Pancreas (tissue), 10 donors: ENCODE data around the gene CENPF. TPM values are rescaled to one million over a fixed set of nuclear protein-coding genes. Genes with fewer than 3 reads are reported as not detected.

Source experiments
- ATAC-seq, 4 donors: fragments of 200-7000 bp; cut with Tn5 transposase; one replicate each; pipeline versions ENCODE4 v1.8.0 to v1.9.1; 2020; ENCODE audit warnings: mild to moderate bottlenecking in 4 of 4, moderate library complexity in 4 of 4
- DNase-seq, 6 donors: peaks; one replicate each; pipeline ENCODE4 v3.0.0-alpha.2; 2020
- FAIRE-seq: peaks from 2 replicates; lab custom pipeline; 2012; peaks lifted over from hg19 to GRCh38; lab: Jason Lieb, UNC
- H3K27ac ChIP-seq, 4 donors: fragments of 200-600 bp; sonication (generic); 1 replicate in 3 of 4; 2 replicates in 1 of 4; pipeline versions ENCODE4 v1.5.0 to v1.8.0; 2020
- H3K27me3 ChIP-seq, 4 donors: fragments of 200-600 bp; one replicate each; pipeline ENCODE4 v1.8.0; 2021
- H3K36me3 ChIP-seq, 3 donors: fragments of 200-600 bp; sonication (generic) in 1 of 3; one replicate each; pipeline versions ENCODE4 v1.5.0 to v1.8.0; 2020 to 2021
- H3K4me1 ChIP-seq, 3 donors: fragments of 200-600 bp; one replicate each; pipeline ENCODE4 v1.8.0; 2021
- H3K4me3 ChIP-seq, 4 donors: fragments of 200-600 bp; sonication (generic) in 2 of 4; one replicate each; pipeline versions ENCODE4 v1.5.0 to v1.8.0; 2020 to 2021
- H3K9me3 ChIP-seq, 4 donors: fragments of 200-600 bp; one replicate each; pipeline ENCODE4 v1.8.0; 2021
- CTCF ChIP-seq, 4 donors: fragments of 200-600 bp; sonication (generic) in 3 of 4; IDR thresholded peaks; one replicate each; pipeline versions ENCODE4 v1.5.0 to v1.8.0; 2021; ENCODE audit warnings: antibody characterized with exemption in 4 of 4
- WGBS, 2 donors: extraction: QIAGEN DNeasy Blood & Tissue Kit; methylation state at CpG; one replicate each; pipeline ENCODE4 v1.1.7; 2013; 5-methylcytosine and 5-hydroxymethylcytosine counted together
- intact Hi-C, 3 donors: fragments of 100-400 bp; cut with DNase I; formaldehyde crosslinking; loops; one replicate each; pipeline versions ENCODE4 v1.11.1 to v1.14.2; 2022
- polyA plus RNA-seq, 2 donors: library from polyadenylated mRNA; stranded (reverse); fragments of 200-250 nt; gene quantifications; one replicate each; pipeline ENCODE4 v1.2.3, GENCODE V29; 2013
- total RNA-seq, 6 donors: library from RNA; stranded (reverse); fragmentation: NEBNext Ultra II Directional in 4 of 6; extraction: Animal tissue kit (Norgen Biotek cat#: 25700) in 4 of 6; gene quantifications; one replicate each; pipeline versions ENCODE4 v1.2.1 to v1.2.4, GENCODE V29; 2021 to 2023
- donor health status: healthy with polysubstance abuse.
- donor health status: DM: no; HTN: no; CAD: no; lungs with moderate emphysema.
- donor health status: DM: no; HTN: no; CAD: no.
- donor health status: control.
- donor health status: control.
- donor health status: Bipolar disorder and iron deficiency.
- donor health status: DM: yes; HTN: yes; CAD: no.
- donor health status: DM: no; HTN: no; CAD: no.
- donor health status: DM: no; HTN: no; CAD: no.
- donor health status: DM: yes; HTN: yes; CAD: no.

CENPF gene, protein sequence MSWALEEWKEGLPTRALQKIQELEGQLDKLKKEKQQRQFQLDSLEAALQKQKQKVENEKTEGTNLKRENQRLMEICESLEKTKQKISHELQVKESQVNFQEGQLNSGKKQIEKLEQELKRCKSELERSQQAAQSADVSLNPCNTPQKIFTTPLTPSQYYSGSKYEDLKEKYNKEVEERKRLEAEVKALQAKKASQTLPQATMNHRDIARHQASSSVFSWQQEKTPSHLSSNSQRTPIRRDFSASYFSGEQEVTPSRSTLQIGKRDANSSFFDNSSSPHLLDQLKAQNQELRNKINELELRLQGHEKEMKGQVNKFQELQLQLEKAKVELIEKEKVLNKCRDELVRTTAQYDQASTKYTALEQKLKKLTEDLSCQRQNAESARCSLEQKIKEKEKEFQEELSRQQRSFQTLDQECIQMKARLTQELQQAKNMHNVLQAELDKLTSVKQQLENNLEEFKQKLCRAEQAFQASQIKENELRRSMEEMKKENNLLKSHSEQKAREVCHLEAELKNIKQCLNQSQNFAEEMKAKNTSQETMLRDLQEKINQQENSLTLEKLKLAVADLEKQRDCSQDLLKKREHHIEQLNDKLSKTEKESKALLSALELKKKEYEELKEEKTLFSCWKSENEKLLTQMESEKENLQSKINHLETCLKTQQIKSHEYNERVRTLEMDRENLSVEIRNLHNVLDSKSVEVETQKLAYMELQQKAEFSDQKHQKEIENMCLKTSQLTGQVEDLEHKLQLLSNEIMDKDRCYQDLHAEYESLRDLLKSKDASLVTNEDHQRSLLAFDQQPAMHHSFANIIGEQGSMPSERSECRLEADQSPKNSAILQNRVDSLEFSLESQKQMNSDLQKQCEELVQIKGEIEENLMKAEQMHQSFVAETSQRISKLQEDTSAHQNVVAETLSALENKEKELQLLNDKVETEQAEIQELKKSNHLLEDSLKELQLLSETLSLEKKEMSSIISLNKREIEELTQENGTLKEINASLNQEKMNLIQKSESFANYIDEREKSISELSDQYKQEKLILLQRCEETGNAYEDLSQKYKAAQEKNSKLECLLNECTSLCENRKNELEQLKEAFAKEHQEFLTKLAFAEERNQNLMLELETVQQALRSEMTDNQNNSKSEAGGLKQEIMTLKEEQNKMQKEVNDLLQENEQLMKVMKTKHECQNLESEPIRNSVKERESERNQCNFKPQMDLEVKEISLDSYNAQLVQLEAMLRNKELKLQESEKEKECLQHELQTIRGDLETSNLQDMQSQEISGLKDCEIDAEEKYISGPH (N-terminal part only)
- 1 to 10 TPM in 2 of 6 donors, under 1 TPM in 4; 0.09 to 2.0 (median 0.65) TPM for total RNA-seq
- under 1 TPM; 0.05 to 0.15 TPM for polyA plus RNA-seq

- DNase-seq = peak; percentile 91 to 97 (median 92)
- FAIRE-seq = peak; percentile 81
- H3K27ac ChIP-seq = no peak within 1 kb of the TSS
- TF ChIP-seq CTCF (IDR thresholded peaks at IDR 0.05) = peak in 1 of 4 donors; percentile 21
- peak; percentile 100 for ATAC-seq
- H3K4me3 ChIP-seq = peak within 1 kb of the TSS; percentile 55 to 74 (median 66)
- H3K36me3 ChIP-seq = no peaks in the 10 kb centered on the region
- intact Hi-C loops = no loop called here
- no peaks in the 10 kb centered on the region for H3K9me3 ChIP-seq
- no peaks in the 10 kb centered on the region for H3K4me1 ChIP-seq
- WGBS, 2 donors = 0% methylated on average over 60 to 65 of the region's 65 CpGs
- H3K27me3 ChIP-seq = no peaks in the 10 kb centered on the region
These were observed at the start of gene CENPF for GRCh38 chr1:214602764-214603657. Gene CENPF, plus strand, starts transcription at chr1:214603195. Its CDS starts 10,560 bp downstream, at chr1:214613755.

- Histone ChIP-seq H3K36me3 (no peaks in the 10 kb centered on the region), H3K27ac (no peak overlapping the region), H3K4me3 (no peak overlapping the region), H3K4me1 (no peaks in the 10 kb centered on the region), H3K9me3 (no peaks in the 10 kb centered on the region), H3K27me3 (no peaks in the 10 kb centered on the region)
- TF ChIP-seq CTCF (IDR thresholded peaks at IDR 0.05) = no peak
- intact Hi-C loops = no loop called here
- 63 to 66% methylated on average over 8 of the region's 8 CpGs for WGBS, 2 donors
- FAIRE-seq = no peak
- no peak for DNase-seq
- ATAC-seq = no peak
These were observed 44.9 kb upstream of the CENPF start for GRCh38 chr1:214557952-214558735.

- no peaks in the 10 kb centered on the region for H3K36me3 ChIP-seq
- intact Hi-C loops = no loop called here
- no peak overlapping the region for H3K27ac ChIP-seq
- H3K27me3 ChIP-seq = no peaks in the 10 kb centered on the region
- no peaks in the 10 kb centered on the region for H3K4me1 ChIP-seq
- ATAC-seq (no peak), FAIRE-seq (no peak), DNase-seq (no peak)
- H3K9me3 ChIP-seq = no peaks in the 10 kb centered on the region
- H3K4me3 ChIP-seq = no peak overlapping the region
- TF ChIP-seq CTCF (IDR thresholded peaks at IDR 0.05) = no peak
These were observed 39.1 kb upstream of the CENPF start for GRCh38 chr1:214563881-214564280.
